Measurements from ENCODE around the gene PRSS16.
"Not testable (repeated sequence)": the region's sequence is repeated elsewhere in the genome, so short reads cannot be mapped to it uniquely, and the experiment has no call there.

Gene PRSS16, protein sequence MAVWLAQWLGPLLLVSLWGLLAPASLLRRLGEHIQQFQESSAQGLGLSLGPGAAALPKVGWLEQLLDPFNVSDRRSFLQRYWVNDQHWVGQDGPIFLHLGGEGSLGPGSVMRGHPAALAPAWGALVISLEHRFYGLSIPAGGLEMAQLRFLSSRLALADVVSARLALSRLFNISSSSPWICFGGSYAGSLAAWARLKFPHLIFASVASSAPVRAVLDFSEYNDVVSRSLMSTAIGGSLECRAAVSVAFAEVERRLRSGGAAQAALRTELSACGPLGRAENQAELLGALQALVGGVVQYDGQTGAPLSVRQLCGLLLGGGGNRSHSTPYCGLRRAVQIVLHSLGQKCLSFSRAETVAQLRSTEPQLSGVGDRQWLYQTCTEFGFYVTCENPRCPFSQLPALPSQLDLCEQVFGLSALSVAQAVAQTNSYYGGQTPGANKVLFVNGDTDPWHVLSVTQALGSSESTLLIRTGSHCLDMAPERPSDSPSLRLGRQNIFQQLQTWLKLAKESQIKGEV

DNA sequence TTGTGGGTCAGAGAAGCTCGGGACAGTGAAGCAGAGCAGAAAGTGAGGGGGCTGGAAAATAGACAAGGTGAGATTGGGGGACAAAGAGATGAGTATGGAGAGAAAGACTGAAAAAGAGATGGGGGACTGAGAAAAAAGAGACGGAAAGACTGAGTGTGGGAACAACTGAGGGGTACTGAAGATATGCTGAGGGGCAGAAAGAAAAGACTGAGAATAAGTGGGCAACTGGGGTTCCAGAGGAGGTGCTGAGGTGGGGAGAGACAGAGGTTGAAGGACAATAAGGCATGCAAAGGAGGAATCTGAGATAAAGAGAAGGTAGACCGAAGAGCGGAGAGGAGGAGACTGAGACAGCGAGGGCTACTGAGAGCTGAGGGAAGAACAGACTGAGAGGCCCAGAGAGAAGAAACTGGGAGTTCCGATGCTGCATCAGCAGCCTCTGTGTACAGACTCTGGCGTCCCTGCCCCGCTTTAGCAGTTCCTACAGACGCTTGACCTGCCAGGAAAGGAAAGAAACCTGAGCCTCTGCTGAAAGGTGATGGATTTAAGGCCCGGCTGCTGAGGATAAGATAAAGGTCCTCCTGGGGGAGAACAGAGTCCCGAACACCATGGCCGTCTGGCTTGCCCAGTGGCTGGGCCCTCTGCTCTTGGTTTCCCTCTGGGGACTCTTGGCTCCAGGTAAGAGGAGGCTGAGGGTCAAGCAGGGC, at the start of gene PRSS16:
TSS of gene PRSS16 (plus strand) at position 569 of the 704 bp plus-strand sequence. CDS start at position 606, 37 bp downstream.
- no peak for DNase-seq

DNA sequence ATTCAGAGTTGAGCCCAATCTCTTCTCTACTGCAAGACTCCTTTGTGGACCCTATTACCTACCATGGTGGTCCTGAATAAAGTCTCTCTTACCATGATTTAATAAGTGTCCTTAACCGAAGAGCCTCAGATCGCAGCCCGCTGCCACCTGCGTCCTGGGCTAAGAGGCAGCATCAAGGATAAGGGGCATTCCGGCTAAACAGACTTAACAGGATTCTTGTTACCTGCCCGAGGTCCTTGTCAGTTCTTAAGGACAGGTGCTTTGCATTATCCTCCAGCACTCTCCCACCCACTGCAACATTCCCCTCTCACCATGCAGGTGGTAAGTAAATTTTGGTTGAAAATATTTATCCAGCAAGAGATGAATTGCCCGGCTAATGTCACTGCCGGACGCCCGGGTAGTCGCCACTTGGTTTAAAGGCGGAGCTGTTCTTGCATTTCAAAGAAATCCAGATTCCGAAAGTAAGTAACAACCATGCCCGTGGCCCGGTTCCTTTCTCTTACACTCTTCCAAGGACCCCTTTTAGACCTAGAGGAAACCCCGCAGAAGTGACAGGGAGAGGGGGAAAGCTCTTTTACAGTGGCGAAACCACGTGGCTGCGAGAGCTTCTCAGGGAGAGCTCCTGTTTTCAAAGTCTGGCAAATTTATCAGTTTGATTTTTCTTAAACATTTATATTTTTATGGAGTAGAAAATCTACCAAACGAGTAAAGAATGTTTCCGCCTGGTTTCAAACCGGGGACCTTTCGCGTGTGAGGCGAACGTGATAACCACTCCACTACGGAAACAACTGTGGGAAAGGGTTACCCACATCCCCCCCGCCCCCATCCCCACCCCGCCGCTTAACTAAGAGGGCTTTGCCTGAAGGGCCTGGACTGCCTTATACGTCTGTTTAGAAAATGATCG, 41.9 kb upstream of the PRSS16 start:
- DNase-seq: no peak

DNA sequence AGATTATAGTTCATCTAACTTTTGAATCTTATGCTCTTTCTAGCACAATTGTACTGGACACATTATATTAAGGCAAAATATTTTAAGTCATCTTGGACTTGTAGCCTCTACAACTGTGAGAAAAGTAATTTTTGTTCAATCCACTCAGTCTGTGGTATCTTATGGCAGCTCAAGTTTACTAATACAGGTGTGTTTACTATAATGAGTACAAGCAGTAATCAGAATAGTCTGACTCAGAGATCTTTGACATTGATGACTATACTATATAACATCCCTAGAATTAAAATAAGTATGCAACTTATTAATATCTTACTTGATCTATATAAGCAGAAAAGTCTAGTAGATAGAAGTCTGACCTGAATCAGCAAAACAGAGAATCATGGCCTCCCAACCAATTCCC, 40.7 kb upstream of the PRSS16 start:
- DNase-seq: no peak

DNA sequence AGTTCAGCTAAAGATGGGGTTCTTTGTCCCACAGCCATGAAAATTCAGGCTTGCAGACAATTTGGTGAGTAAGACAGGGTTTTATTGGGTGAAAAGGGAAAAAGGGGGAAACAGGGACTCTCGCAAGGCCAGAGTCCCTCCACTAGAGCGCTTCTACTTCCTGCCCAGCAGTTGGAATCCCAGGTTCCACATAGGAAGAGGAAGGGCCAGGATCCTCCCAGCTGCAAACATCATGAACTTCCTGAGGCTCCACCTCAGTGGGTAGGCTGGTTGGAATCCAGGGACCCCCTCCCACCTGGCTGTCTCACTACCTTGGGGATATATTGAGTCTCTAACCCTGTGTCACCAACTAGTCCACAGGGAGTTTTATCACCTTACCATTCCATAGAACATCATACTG, 39.5 kb upstream of the PRSS16 start:
- DNase-seq: no peak

DNA sequence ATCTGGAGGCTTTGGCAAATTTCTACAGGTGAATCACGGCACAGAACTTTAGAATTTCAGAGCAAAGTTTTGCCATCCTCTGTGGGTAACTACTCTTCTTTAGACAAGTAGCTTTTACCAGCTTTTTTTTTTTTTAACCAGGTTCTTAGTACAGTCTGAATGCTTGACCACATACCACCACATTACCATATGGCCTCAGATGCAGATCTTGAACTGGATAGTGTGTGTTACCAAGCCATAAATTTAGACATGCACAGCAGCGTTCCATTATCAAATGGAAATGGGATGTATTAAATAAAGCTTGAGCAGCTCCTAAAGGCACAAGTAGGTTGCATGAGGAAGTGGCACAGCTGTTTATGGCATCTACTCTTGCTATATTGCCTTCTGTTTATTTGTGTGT, 38.3 kb upstream of the PRSS16 start:
- no peak for DNase-seq

DNA sequence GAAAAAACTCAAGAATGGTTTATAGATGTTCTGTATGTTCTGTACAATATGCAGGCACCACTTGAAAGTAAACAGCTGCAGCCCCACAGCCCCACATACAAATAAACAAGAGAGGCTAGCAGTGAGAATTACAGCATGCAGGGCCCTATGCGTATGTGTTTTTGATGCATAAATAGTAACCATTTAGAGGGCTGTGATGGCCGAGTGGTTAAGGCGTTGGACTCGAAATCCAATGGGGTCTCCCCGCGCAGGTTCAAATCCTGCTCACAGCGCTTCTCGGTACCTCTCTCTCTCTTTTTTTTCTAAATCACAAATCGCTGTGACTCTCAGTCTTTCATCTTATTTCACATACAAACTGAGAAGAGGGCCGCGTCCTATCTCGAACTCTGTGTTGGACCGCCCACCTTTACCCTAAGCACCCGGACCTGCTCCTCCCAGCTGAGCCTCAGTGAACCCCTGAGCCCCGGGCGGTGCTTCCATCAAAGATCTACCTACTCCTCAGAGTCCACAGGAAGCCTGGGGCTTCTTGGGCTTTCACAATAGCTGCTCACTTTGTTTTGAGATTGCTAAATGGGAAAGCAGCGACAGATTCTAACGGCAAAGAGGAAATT, 37.7 kb upstream of the PRSS16 start:
- DNase-seq: no peak

DNA sequence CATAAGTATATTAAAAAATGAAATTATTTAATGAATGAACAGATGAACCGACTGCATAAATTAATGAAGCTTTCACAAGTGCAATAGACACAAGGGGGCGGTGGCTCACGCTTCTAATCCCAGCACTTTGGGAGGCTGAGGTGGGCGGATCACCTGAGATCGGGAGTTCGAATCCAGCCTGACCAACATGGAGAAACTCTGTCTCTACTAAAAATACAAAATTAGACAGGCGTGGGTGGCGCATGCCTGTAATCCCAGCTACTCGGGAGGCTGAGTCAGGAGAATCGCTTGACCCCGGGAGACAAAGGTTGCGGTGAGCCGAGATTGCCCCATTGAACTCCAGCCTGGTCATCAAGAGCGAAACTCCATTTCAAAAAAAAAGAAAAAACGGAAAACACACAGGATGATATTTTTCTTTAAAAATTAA, 34.4 kb upstream of the PRSS16 start:
- not testable (repeated sequence) for DNase-seq

DNA sequence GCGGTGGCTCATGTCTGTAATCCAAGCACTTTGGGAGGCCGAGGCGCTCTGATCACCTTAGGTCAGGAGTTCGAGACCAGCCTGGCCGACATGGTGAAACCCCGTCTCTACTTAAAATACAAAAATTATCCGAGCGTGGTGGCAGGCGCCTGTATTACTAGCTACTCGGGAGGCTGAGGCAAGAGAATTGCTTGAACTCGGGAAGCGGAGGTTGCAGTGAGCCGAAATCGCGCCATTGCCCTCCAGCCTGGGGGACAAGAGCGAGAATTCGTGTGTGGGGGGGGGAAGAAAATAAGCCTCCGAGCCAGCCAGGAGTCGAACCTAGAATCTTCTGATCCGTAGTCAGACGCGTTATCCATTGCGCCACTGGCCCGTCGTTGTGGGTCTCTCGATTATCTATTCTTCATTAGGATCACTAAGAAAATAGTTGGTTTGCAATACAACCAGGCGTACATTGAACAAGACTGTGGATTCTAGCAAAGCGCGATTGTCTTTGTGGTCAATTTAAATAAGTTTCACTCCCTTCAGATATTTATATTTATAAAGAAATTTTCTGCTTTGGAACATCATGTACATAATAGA, 33.9 kb upstream of the PRSS16 start:
- no peak for DNase-seq

DNA sequence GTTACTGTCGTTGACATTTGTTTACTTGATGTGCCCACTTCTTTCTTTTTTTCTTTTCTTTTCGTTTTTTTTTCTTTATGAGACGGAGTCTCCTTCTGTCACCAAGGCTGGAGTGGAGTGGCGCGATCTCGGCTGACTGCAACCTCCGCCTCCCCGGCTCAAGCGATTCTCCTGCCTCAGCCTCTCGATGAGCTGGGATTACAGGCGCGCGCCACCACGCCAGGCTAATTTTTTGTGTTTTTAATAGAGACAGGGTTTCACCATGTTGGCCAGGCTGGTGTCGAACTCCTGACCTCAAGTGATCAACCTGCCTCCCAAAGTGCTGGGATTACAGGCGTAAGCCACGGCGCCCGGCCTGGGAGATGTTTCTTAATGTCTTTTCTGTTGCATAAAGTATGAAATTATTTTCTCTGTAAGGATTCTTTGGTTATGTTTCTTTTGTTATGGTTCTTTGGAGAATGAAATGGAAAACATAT, 33.3 kb upstream of the PRSS16 start:
- no peak for DNase-seq

DNA sequence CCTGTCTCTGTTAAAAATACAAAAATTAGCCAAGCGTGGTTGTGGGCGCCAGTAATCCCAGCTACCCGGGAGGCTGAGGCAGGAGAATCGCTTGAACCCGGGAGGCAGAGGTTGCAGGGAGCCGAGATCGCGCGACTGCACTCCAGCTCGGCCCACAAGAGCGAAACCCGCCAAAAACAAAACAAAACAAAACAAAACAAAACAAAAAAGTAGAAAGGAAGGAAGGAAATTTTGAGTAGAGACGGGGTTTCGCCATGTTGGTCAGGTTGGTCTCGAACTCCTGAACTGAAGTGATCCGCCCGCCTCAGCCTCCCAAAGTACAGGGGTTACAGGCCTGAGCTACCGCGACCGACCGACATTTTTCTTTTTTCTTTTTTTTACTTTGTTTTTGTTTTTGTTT, 30.6 kb upstream of the PRSS16 start:
- DNase-seq: no peak

DNA sequence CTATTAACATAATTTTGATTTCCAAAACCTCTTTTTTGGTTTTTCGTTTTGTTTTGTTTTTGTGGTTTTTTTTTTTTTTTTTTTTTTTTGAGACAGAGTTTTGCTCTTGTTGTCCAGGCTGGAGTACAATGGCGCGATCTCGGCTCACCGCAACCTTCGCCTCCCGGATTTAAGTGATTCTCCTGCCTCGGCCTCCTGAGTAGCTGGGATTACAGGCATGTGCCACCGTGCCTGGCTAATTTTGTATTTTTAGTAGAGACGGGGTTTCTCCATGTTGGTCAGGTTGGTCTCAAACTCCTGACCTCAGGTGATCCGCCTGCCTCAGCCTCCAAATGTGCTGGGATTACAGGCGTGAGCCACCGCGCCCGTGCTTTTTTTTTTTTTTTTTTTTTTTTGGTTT, 24.5 kb upstream of the PRSS16 start:
- DNase-seq: not testable (repeated sequence)

DNA sequence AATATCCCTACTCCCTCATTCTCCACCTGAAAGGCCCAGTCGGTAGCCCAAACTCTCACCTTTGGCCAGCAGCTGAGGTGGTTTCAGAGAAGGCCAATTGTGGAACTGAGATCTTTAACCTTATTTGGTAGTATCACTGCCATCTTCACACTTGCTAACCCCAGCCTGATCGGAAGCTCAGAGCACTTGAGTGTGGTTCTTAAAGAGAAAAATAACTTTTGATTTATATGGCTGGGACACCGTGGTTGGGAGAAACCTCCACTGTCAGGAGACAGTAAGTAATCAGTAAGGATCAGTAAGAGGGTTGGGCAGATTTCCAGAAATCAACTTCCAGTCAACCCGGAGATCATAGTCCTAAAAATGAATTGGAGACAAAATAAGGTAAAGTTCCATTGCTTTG, 22.8 kb upstream of the PRSS16 start:
- no peak for DNase-seq

DNA sequence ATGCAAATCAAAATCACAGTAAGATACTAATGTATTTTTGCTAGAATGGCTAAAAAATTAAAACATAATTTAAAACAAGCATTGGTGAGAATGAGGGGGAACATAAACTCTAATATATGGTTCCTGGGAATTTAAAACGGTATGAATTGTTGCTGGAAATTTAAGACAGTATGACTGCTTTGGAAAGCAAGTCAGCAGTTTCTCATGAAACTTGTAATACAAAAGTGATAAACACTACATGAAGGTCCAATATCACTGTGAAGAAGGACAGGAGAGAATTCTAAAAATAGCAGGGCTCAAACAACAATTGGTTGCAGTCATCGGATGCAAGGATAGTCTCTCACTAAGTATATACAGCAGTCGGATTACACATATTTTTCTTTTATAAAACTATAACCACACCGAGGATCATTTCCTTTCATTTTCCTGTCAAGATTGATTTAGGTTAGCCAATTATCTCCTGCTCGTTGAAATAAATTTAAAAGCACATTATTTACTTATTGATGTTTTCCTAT, 18.5 kb upstream of the PRSS16 start:
- no peak for DNase-seq

DNA sequence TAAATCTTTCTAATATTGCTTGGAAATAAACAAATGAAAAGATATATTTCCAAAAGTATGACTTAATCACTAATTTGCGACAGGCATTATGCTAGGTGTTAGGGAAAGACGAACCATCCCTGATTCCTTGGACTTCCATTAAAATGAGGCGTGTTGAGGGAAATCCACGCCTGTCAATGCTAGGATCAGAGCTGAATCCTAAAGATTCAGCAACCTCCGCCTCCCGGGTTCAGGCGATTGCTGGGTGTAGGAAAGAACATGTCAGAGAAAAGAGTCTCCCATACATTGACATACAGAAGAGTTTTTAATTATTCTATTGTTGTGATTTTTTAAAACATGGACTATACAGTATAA, 16.8 kb upstream of the PRSS16 start:
- DNase-seq: no peak

DNA sequence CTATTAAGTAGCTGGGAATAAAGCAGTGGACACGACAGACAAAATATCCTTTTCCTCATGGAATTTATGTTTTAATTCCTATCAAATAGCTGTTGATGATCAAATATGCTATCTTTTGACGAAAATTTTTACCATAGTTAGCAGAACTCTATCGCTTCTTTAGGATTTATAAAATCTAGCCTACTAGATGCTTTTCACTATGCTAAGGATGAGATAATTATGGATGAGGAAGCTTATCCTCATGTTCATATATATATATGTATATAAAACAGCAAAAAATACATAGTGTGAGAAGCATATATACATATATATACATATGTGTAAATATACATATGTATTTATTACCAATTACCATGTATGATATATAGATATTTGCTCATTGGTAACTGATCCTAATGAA, 12.9 kb upstream of the PRSS16 start:
- DNase-seq: no peak

DNA sequence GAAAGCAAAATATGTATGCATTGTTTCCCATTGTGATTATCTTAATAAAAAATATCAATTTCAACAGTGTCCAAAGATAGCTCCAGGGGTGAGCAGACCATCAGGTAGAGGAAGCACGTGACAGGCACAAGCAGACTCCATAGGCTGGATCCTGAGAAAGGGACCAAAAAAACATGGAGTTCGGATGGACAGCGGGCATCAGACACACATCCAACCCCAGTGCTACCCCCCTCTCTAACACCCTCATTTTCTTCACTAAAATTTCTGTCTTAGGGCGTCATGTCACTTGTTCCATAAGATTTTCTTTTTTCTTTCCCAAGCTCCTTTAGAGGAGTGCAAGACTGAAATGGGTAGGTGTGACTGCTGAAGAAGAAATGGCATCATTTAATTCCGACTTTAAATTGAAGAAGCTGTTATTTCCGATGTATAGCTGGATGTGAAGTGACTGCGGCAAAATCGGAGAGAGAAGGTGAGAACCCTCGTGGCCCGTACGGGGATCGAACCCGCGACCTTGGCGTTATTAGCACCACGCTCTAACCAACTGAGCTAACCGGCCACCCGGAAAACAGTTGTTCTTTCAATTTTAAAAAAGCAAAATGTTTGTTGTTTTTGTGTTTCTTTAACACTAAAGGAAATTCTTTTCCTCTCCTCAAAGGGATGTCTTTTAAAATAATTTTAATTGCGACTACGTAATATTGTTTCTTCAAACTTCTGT, 10.3 kb upstream of the PRSS16 start:
- no peak for DNase-seq

DNA sequence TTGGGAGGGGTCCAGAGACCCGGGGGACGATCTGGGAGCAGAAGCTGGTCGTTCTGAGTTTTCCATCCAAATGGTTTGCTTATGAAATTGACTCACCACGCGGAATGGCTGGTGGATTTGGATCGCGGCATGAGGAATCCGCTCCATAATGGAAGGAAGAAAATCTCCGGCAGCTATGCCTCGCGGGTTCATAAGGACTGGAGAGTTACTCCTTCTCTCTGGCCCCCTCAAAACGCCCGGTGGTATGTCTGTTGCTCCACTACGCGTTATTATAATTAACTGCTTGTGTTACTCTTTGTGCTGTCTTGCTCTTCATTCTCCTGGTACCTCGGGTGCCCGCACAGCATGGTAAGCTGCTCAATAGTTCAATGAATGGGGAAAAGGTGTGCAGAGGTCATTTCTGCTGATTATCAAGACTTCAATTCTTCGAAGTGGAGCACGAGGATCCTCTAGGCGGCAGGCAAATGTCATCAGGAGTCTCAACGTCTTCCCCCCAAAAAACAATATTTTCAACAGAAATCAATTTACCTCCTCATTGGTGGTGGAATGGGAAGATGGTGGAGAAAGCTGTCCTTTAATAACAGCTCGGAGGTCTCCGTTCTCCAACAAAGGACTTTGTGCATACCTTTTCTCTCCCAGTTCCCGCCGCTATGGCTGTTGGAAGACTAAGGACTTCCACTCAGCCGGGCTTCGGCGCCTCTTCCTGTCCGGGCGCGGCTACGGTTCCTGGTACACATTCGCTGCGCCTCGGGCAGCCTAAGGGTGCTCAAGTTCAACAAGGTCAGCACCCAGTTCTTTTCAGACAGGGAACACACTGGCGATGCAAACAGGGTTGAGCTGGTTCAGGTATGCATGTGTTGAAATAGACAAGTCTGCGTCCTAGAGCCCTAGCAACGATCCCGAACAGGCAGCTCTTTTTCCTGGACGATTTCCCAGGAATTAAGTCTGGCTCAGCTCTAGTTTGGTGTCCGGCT, 9.2 kb upstream of the PRSS16 start:
- DNase-seq: no peak

DNA sequence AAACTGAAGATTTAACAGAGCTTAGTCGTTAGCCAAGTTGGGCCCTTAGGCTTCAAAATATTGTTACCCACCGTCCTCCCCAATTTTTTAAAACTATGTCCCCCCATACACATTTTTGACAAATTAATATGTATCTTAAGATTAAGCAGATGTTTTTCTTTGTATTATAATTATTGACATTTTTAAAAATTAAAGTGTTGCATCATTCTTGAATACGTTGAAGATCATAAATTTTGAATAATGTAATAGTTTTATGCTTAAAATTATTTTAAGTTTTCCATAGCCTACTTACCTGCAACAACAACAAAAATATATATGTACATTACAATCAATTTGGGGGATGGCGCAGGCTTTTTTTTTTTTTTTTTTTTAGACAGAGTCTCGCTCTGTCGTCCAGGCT, 8.2 kb upstream of the PRSS16 start:
- no peak for DNase-seq

DNA sequence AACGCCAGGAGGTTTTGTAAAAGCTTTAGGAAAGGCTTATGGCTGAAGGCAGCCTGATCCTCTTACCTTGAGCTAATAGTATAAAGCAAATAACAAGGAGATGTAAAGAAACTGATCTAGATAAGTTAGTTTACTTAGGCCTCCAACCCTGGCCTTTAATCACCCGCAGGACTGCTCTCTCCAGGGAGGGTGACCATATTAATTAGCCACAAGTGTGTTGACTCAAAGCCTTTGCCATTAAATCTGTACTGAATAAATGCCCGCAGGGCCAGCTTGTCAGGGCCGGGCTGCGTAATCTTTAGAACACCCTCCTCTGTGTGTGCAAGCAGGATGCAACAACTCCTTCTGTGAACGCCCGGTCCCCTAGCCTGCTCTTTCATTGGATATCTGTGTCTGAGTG, 6.1 kb upstream of the PRSS16 start:
- DNase-seq: no peak
